Measurements from ENCODE around the gene ADGRG3. TPM values are rescaled to one million over a fixed set of nuclear protein-coding genes. Genes with fewer than 3 reads are reported as not detected.

Gene ADGRG3
- total RNA-seq, 1 experiment from 2014 or later: 0.46 TPM

DNA sequence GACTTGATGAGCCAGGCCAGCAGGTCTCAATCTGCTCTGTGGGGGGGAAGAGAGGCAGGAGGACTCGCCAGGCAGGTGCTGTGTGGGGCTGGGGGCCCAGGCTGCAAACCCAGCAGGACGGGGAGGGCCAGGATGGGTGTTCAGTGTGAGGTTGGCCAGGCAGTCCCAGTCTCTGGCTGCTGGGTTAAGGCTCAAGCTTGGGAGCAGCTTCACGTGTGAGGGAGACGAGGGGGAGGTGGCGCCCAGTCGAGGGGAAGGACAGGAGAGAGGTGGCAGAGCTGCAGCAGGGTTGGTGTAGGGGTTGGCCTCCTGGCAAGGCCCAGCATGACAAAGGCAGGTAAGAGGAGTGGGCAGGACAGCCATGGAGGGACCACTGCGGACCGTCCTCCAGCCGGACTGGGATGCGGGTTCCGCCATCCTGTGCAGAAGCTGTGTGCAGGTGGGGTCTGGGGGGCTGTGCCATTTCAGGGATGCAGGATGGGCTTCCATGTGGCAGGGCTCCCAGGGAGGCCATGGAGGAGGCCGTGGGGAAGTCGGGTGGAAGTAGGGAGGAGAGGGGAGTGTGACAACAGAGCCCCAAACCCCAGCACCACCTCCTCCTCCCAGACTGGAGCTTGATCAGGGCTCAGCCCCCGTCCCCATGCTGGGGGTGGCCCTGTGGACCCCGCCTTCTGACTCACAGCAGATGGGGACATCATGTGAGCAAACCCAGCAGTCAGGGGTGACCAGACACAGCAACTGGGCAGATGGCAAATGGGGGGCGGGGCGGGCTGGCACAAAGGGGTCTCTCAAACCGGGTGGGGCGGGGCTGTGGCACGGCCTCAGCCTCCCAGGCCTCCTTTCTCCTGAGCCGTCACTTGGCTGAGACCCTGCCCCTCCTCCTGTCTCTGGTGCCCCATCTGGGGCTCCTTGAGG, 36.9 kb upstream of the ADGRG3 start:
- H3K4me3 Mint-ChIP-seq: no peak overlapping the region
- no peaks in the 10 kb centered on the region for H3K9me3 ChIP-seq (ENCODE audit: control insufficient read depth, low read depth, low read length)
- H3K79me1 ChIP-seq (ENCODE audit: insufficient read depth, low read depth, low read length, poor library complexity, severe bottlenecking): no peaks in the 10 kb centered on the region
- DNase-seq: no peak
- H2BK12ac ChIP-seq (ENCODE audit: insufficient read length, low read depth, low read length): no peak overlapping the region
- no peak overlapping the region for H4K8ac ChIP-seq (replicated peaks; ENCODE audit: insufficient read length, low read depth, low read length)
- H3T11ph ChIP-seq (ENCODE audit: low read length): no peak overlapping the region
- no peaks in the 10 kb centered on the region; a peak in 1 of 7 replicates for H3K36me3 Mint-ChIP-seq (ENCODE audit: insufficient read depth in 1 of 3, low read depth in 3 of 3)
- peak overlapping the region in 2 of 3 experiments; percentile 8 to 85; a peak in 1 of 7 replicates for H3K27ac Mint-ChIP-seq
- no peak for TF ChIP-seq CTCF (conservative IDR thresholded peaks at IDR 0.05)
- no peak overlapping the region for H2BK120ac ChIP-seq (ENCODE audit: low read depth, low read length, poor library complexity, severe bottlenecking)
- no peak overlapping the region for H3K27ac ChIP-seq (ENCODE audit: insufficient read length, low read depth, low read length)
- H3K23ac ChIP-seq (ENCODE audit: insufficient read length, low read depth, low read length): no peak overlapping the region
- H3K23me2 ChIP-seq (ENCODE audit: insufficient read length, low read depth, low read length, poor library complexity, severe bottlenecking): peaks cover 3% of the 10 kb centered on the region
- no peak overlapping the region for H3K4ac ChIP-seq (ENCODE audit: low read depth, low read length)
- H3K4me1 ChIP-seq (ENCODE audit: insufficient read depth, low read length): no peaks in the 10 kb centered on the region; the same call in 1 of the 2 replicates
- H2BK5ac ChIP-seq (ENCODE audit: insufficient read length, low read length): no peak overlapping the region
- H4K91ac ChIP-seq (ENCODE audit: insufficient read length, low read depth, low read length): no peak overlapping the region
- no CpG with 5 or more reads among the region's 21 CpGs for WGBS (ENCODE audit: extremely low coverage, insufficient read length, low lambda C conversion rate)
- peaks cover 3% of the 10 kb centered on the region for H4K20me1 ChIP-seq (ENCODE audit: control insufficient read depth, insufficient read depth, insufficient read length)
- peaks cover 0 to 3% of the 10 kb centered on the region in 2 experiments; a peak in 2 of 5 replicates for H3K9me3 Mint-ChIP-seq
- H3K18ac ChIP-seq (ENCODE audit: insufficient read length, low read depth, low read length): no peak overlapping the region
- no peak overlapping the region for H2AK5ac ChIP-seq (ENCODE audit: insufficient read length, low read length)
- no peaks in the 10 kb centered on the region; the same call in 1 of the 2 replicates for H3K27me3 ChIP-seq (ENCODE audit: insufficient read depth, low read length)
- H3K14ac ChIP-seq (ENCODE audit: insufficient read depth, low read length): no peak overlapping the region
- no peak overlapping the region for H2AFZ ChIP-seq (ENCODE audit: low read length)
- H3K9ac ChIP-seq (ENCODE audit: extremely low read depth, insufficient read length, low read length): no peak overlapping the region
- no peak overlapping the region for H4K5ac ChIP-seq (ENCODE audit: insufficient read length, low read depth, low read length)
- H2BK15ac ChIP-seq (ENCODE audit: low read depth, low read length): no peak overlapping the region
- no peak overlapping the region for H2BK20ac ChIP-seq (ENCODE audit: low read depth, low read length, poor library complexity, severe bottlenecking)
- H3K79me2 ChIP-seq (ENCODE audit: insufficient read depth, low read length): no peaks in the 10 kb centered on the region
- peaks cover 22 to 39% of the 10 kb centered on the region in 2 experiments for H3K4me1 Mint-ChIP-seq
- no peak overlapping the region for H3K56ac ChIP-seq (ENCODE audit: insufficient read length, low read depth, low read length)
- H3K4me2 ChIP-seq (ENCODE audit: insufficient read depth, insufficient read length, low read length): no peak overlapping the region
- H3K27me3 Mint-ChIP-seq (ENCODE audit: low read depth): peaks cover 10% of the 10 kb centered on the region
